GM18498 (cell line): ENCODE measurements around the gene ABCB8.

Experiments used
- ATAC-seq: cut with Tn5 transposase; IDR thresholded peaks from one replicate; pipeline ENCODE4 v1.9.1; 2021; ENCODE audit warnings: mild to moderate bottlenecking, moderate library complexity; ENCODE audit not compliant: unreplicated experiment

The ABCB8 gene

DNA sequence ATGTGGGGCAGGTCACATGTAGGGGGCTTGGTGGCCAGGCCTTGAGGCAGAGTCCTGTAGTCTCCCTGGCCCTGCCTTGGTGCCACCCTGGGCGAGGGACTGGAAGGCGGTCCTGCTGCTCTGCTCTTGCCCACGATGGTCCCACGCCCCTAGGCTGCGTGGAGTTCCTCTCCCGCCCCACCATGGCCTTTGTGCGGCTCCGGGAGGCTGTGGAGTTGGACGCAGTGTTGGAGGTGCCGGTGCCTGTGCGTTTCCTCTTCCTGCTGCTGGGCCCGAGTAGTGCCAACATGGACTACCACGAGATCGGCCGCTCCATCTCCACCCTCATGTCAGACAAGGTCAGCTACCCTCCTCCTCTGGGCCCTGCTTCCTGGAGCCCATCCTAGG is 42.3 kb downstream of the ABCB8 start:
- ATAC-seq: no peak

DNA sequence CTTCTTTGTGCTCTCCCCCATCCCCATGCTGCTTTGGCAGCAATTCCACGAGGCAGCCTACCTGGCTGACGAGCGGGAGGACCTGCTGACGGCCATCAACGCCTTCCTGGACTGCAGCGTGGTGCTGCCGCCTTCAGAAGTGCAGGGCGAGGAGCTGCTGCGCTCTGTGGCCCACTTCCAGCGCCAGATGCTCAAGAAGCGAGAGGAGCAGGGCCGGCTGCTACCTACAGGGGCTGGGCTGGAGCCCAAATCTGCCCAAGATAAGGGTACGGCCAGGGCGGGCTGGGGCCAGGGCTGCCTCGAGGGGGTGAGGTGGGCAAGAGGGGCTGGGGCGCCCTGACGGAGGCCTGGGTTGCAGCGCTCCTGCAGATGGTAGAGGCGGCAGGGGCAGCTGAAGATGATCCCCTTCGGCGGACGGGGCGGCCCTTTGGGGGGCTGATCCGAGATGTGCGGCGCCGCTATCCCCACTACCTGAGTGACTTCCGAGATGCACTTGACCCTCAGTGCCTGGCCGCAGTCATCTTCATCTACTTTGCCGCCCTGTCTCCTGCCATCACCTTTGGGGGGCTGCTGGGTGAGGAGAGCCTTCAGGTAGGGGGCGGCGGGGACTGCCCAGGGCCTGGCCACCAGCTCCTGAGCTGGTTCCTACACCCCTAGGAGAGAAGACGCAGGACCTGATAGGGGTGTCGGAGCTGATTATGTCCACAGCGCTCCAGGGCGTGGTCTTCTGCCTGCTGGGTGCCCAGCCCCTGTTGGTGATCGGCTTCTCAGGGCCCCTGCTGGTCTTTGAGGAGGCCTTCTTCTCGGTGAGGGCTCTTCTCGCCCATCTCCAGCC is 43.0 kb downstream of the ABCB8 start:
- ATAC-seq: no peak

DNA sequence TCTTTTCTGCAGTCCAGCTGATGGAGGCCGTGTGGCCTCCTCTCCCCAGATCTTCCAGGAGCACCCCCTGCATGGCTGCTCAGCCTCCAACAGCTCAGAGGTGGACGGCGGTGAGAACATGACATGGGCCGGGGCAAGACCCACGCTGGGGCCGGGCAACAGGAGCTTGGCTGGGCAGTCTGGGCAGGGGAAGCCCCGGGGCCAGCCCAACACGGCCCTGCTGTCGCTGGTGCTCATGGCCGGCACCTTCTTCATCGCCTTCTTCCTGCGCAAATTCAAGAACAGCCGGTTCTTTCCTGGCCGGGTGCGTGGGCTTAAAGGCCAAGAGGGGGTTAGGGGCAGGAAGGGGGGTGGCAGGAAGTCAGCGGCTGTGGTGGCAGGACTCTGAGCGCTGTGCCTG is 45.7 kb downstream of the ABCB8 start:
- no peak for ATAC-seq

- ATAC-seq: no peak
Observed at GRCh38 chr7:151074817-151075661, 46.8 kb downstream of the ABCB8 start.

GRCh38 chr7:151075662-151075971 is 47.4 kb downstream of the ABCB8 start:
- no peak for ATAC-seq

- no peak for ATAC-seq
Observed at GRCh38 chr7:151075978-151076426, 47.8 kb downstream of the ABCB8 start.

DNA sequence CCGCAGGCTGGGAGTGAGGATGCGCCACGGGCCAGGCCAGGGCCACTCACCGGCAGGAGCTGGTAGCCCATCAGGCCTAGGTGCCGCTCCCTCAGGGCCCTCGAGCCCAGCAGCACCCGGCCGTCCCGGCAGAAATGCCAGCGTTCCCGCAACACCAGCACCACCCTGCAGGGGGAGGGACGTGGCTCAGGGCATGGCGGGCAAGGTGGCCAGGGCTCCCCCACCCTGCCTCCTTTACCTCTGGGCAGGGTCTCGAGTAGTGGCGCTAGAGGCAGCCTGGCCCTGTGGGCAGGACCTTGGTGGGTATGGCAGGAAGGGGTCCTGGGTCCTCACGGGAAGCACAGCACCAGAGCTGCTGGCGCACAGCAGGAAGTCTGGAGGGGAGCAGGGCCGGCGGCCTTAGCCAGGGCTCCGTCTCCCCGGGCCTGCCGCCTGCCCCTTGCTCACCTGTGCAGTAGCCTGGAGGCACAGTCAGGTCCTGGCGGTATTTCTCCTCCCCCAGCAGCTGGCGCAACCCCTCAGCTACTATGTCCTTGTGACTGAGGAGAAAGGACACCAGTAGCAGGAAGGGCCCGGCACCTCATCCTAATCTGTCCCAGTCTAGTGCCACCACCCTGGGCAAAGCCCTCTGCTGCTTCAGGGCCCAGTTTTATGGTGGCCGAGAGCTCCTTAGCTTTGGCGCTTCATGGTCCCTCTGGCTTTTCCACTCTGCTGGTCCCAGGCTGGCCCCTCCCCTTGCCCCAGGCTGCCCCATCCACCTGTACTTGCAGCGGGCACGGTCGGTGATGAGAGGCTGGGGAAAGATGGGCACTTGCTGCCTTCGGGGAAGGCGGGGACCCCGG is 48.8 kb downstream of the ABCB8 start:
- ATAC-seq: no peak

GRCh38 chr7:151077705-151078232 is 49.5 kb downstream of the ABCB8 start:
- no peak for ATAC-seq

- ATAC-seq: no peak
Observed at GRCh38 chr7:151078233-151079040, 50.2 kb downstream of the ABCB8 start.

DNA sequence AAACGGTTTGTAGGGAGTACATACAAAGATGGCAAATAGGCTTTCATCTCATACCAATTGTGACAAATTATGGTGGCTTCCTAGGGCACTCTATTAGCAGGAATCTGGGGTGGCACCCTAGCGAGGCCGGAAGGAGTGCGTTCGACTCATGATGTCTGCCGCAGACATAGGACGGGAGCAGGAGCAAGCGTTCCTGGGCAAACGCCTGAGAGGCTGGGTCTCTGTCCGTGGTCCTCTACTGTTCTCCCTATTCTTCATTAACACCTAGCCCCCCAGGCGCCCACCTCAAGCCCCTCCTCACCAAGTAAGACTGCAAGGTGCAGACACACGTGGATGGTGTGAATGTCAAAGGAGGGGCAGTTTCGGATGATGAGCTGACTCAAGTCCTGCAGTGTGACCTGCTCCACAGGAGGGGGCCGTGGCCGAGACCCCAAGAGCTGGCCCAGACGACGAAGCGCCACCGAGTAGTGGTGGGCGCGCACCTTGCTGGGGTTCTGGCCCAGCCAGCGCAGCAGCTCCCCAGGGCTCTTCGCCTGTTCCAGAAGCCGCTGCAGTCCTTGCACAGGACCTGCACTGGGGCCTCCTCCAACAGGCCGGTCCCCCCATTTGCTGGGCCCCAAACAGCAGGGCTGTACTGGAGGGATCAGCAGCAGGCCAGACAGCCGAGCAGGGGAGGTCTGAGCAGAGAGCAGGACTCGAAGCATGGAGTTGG is 51.1 kb downstream of the ABCB8 start:
- ATAC-seq: no peak

DNA sequence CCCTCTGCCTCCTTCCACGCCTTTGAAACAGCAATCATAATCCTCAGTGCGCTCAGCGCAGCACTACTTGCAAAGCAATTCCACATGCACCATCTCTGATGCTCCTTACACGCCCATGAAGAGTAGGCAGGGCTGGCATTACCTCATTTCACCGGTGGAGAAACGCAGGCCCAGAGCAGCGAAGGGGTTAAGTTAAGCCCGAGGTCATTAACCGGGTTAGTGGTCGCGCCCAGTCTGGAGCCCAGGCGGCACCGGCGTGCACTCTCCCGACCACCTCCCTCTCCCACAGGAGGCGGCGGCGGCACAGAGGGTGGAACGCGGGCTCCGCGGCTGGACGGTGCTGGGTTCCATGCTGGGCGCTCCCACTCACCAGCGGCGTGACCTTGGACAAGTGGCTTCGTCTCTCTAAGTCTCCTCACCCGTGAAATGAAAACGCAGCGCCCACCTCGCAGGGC is 51.8 kb downstream of the ABCB8 start:
- ATAC-seq: peak; percentile 5

- ATAC-seq: peak; percentile 77
Observed at GRCh38 chr7:151080522-151081169, 52.4 kb downstream of the ABCB8 start, which contains the start of gene FASTK. FASTK (minus strand) TSS chr7:151080809; CDS start chr7:151080766, 43 bp downstream.

GRCh38 chr7:151081170-151082101 is 53.2 kb downstream of the ABCB8 start:
- ATAC-seq: no peak

DNA sequence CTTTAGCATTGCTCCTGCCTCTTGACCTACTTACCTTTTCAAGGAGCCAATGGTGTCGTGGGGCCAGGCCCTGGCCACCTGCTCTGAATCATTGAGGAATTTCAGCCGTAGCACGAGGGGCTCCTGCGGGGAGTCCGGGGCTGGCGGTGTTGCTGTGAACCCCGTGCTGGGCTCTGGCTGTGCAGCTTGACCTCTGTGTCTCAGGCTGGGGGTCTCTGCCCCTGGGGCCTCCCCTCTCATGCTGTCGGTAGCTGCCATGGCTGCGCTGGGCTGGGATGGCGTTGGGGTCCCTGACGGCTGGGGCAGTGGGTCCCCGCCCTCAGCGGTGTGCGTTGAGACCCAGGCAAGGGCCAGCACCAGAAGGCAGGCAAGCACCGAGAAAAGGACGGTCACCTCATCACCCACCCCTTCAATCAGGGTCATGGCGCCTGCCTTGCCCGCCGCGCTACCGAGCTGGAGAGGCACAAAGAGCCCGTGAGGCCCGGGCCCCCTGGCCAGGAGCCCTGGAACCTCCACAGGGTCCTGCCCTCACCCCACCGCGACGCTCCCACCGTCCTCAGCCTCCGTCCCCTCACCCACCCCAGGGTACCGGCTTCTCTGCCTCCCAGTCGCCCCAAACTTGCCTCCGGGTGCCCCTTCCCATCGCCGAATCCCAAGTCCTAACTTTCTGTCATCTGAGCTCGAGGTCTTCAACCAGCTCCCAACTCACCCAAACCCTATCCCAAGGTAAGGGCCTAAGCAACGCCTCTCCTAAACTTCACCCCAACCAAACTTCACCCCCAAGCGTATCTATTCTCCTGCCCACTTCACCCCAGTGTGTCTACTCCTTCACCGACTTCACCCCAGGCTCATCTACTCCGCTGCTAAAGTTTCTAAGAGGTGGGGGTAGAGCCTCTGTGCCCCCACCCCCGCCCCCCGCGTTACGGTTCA is 54.2 kb downstream of the ABCB8 start:
- no peak for ATAC-seq

DNA sequence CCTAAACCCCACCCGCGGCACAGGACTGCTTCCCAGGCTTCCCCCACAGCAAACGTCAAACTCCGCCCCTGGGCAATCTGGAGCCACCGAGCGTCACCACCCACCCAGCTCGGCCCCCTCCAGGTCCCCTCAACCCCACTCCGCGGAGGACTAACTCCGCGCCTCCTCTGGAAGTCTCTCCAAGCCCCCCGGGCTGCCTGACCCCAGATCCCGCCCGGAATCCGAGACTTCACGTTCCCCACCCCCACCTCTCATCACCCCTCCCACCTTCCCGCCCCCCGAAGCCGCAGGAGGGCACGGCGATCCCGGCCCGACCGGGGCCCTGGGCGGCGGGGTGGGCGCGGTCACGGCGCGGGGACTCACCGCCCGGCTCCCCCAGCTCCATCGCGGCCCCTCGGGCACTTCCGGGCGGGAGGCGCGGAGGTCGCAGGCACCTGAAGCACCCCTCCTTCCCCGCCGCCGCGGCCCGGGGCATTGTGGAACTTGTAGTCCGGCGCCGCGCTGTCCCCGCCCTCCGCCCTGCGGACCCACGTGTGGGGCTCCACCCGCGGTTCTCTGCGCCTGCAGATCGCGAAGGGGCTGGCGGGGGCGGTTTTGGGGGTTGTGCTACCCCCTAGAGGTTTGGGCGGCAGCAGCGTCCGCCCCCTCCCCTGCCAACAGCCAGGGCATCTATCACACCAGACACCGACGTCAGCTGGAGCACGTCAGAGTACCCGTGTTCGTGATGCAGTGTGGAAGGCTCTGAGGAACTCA is 55.0 kb downstream of the ABCB8 start, which contains the start of gene TMUB1:
Gene TMUB1, minus strand, starts transcription at position 423 of the 753 bp plus-strand sequence. CDS start 930 bp downstream, outside the sequence.
- ATAC-seq: peak; percentile 53

DNA sequence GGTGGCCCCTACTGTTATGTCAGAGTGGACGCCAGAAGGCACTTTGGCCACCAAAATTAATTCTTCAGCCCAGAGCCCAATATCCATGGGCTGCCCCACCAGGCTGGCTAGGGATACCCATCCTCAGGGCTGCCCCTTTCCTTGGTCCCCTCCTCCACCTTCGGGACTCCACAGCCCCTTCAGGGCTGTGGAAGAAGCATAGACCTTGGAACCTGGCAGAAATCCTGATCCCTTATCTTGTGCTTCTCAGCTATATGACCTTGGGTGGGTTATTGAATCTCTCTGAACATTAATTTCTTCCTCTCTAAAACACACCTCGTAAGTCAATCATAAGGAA is 55.5 kb downstream of the ABCB8 start:
- no peak for ATAC-seq
